GM23338 (cell line): Measurements from ENCODE around the gene MAPK8. TPM values are rescaled to one million over a fixed set of nuclear protein-coding genes. Genes with fewer than 3 reads are reported as not detected.

Experiments used
- ATAC-seq: fragments of 200-7000 bp; cut with Tn5 transposase; 3 replicates; pipeline ENCODE4 v1.9.1; 2020
- DNase-seq: peaks from one replicate; pipeline ENCODE4 v3.0.0-alpha.2; 2015; ENCODE audit warnings: low spot score
- H2AFZ ChIP-seq: fragments of 200-600 bp; sonication (generic); 2 replicates; pipeline ENCODE4 v1.8.0; 2016; ENCODE audit warnings: antibody characterized with exemption, mild to moderate bottlenecking, moderate library complexity
- H3F3A ChIP-seq: fragments of 200-600 bp; sonication (generic); replicated peaks from 2 replicates; pipeline ENCODE4 v1.8.0; 2017; ENCODE audit warnings: antibody characterized with exemption, mixed run types, low read depth
- H3K27ac ChIP-seq: fragments of 200-600 bp; sonication (generic); 2 replicates; pipeline ENCODE4 v1.6.1; 2016; ENCODE audit warnings: low read depth
- H3K27me3 ChIP-seq: fragments of 200-600 bp; sonication (generic); 2 replicates; pipeline ENCODE4 v1.8.0; 2016; ENCODE audit warnings: mild to moderate bottlenecking, mixed run types, moderate library complexity; ENCODE audit not compliant: insufficient read depth
- H3K36me3 ChIP-seq: fragments of 200-600 bp; sonication (generic); 2 replicates; pipeline ENCODE4 v1.8.0; 2016; ENCODE audit warnings: mild to moderate bottlenecking; ENCODE audit not compliant: insufficient read depth
- H3K4me1 ChIP-seq: fragments of 200-600 bp; sonication (generic); 2 replicates; pipeline ENCODE4 v1.8.0; 2016; ENCODE audit warnings: mild to moderate bottlenecking, moderate library complexity; ENCODE audit not compliant: insufficient read depth
- H3K4me2 ChIP-seq: fragments of 200-600 bp; sonication (generic); 2 replicates; pipeline ENCODE4 v1.7.1; 2017; ENCODE audit warnings: mixed run types
- H3K4me3 ChIP-seq: fragments of 200-600 bp; sonication (generic); 2 replicates; pipeline ENCODE4 v1.6.1; 2016; ENCODE audit warnings: mixed run types
- H3K79me2 ChIP-seq: fragments of 200-600 bp; sonication (generic); replicated peaks from 2 replicates; pipeline ENCODE4 v1.8.0; 2017; ENCODE audit warnings: mild to moderate bottlenecking; ENCODE audit not compliant: insufficient read depth
- H3K9me2 ChIP-seq: fragments of 200-600 bp; sonication (generic); 2 replicates; pipeline ENCODE4 v1.8.0; 2017; ENCODE audit not compliant: insufficient read depth
- H4K20me1 ChIP-seq: fragments of 200-600 bp; sonication (generic); replicated peaks from 2 replicates; pipeline ENCODE4 v1.8.0; 2017; ENCODE audit warnings: mild to moderate bottlenecking; ENCODE audit not compliant: insufficient read depth
- H3K27ac Mint-ChIP-seq: 2 replicates; pipeline ENCODE4 v1.8.0; 2020; ENCODE audit warnings: inconsistent platforms, mild to moderate bottlenecking, moderate library complexity, mixed read lengths
- H3K27me3 Mint-ChIP-seq: 3 replicates; pipeline ENCODE4 v1.8.0; 2022; ENCODE audit warnings: low read depth, mild to moderate bottlenecking, moderate library complexity, mixed read lengths, inconsistent platforms; ENCODE audit not compliant: insufficient read depth, poor library complexity
- H3K36me3 Mint-ChIP-seq: 3 replicates; pipeline ENCODE4 v1.8.0; 2021; ENCODE audit warnings: low read depth, mild to moderate bottlenecking, inconsistent platforms, moderate library complexity, mixed read lengths
- H3K4me1 Mint-ChIP-seq: 3 replicates; pipeline ENCODE4 v1.8.0; 2020; ENCODE audit warnings: mild to moderate bottlenecking, inconsistent platforms, mixed read lengths
- H3K4me3 Mint-ChIP-seq: 3 replicates; pipeline ENCODE4 v1.8.0; 2021; ENCODE audit warnings: moderate library complexity, mild to moderate bottlenecking, inconsistent platforms, mixed read lengths
- H3K9me3 Mint-ChIP-seq: 3 replicates; pipeline ENCODE4 v1.8.0; 2020; ENCODE audit warnings: moderate library complexity, mild to moderate bottlenecking, inconsistent platforms, mixed read lengths
- CREB1 ChIP-seq: fragments of 250-450 bp; sonication (Bioruptor Pico); IDR thresholded peaks from 2 replicates; pipeline ENCODE4 v1.5.0; 2020; ENCODE audit warnings: low read depth, mild to moderate bottlenecking, moderate library complexity
- CTCF ChIP-seq, 2 experiments: fragments of 200-600 bp in 1 of 2; sonication (generic) in 1 of 2; conservative IDR thresholded peaks; 2 replicates each; pipeline versions ENCODE4 v1.5.1 to v1.6.1; 2016 to 2017; ENCODE audit warnings: antibody characterized with exemption in 2 of 2, low read depth in 2 of 2, mild to moderate bottlenecking in 2 of 2, moderate library complexity in 1 of 2
- ETS1 ChIP-seq: IDR thresholded peaks from 2 replicates; pipeline ENCODE4 v1.6.1; 2016; ENCODE audit warnings: antibody characterized with exemption
- EZH2 ChIP-seq: fragments of 200-600 bp; sonication (generic); IDR thresholded peaks from one replicate; pipeline ENCODE4 v1.8.0; 2017; ENCODE audit warnings: antibody characterized with exemption, mild to moderate bottlenecking, low read depth; ENCODE audit not compliant: unreplicated experiment
- EZH2phosphoT487 ChIP-seq: fragments of 200-600 bp; sonication (generic); IDR thresholded peaks from one replicate; pipeline ENCODE4 v1.8.1; 2018; ENCODE audit warnings: antibody characterized with exemption; ENCODE audit not compliant: unreplicated experiment
- JUNB ChIP-seq: IDR thresholded peaks from one replicate; pipeline ENCODE4 v1.6.1; 2016; ENCODE audit warnings: antibody characterized with exemption; ENCODE audit not compliant: unreplicated experiment
- NANOG ChIP-seq: IDR thresholded peaks from 2 replicates; pipeline ENCODE4 v1.6.1; 2016; ENCODE audit warnings: antibody characterized with exemption, borderline replicate concordance
- POLR2AphosphoS5 ChIP-seq: IDR thresholded peaks from 2 replicates; pipeline ENCODE4 v1.6.1; 2016; ENCODE audit warnings: antibody characterized with exemption, low read depth
- REST ChIP-seq: IDR thresholded peaks from one replicate; pipeline ENCODE4 v1.6.1; 2018; ENCODE audit warnings: antibody characterized with exemption; ENCODE audit not compliant: unreplicated experiment
- ZNF114 ChIP-seq: fragments of 250-450 bp; sonication (Bioruptor Pico); IDR thresholded peaks from 2 replicates; pipeline ENCODE4 v1.5.0; 2020; ENCODE audit warnings: mild to moderate bottlenecking, moderate library complexity
- ZNF331 ChIP-seq: fragments of 250-450 bp; sonication (Bioruptor Pico); IDR thresholded peaks from 2 replicates; pipeline ENCODE4 v1.5.0; 2020; ENCODE audit warnings: low read depth, mild to moderate bottlenecking, moderate library complexity
- polyA plus RNA-seq: library from polyadenylated mRNA; unstranded; fragments of >200 nt; fragmentation: Nextera tagmentation; extraction: Ambion mirVana; gene quantifications from 2 replicates; pipeline ENCODE4 v1.2.1, GENCODE V29; 2016
- total RNA-seq: library from RNA; depleted of rRNA; stranded (reverse); fragments of >200 nt; shearing (Covaris generic); gene quantifications from 2 replicates; pipeline ENCODE4 v1.2.3, GENCODE V29; 2014

The MAPK8 gene
- total and polyA plus RNA-seq, 2 experiments from 2014 or later, result 52.4 to 73.6 TPM

DNA sequence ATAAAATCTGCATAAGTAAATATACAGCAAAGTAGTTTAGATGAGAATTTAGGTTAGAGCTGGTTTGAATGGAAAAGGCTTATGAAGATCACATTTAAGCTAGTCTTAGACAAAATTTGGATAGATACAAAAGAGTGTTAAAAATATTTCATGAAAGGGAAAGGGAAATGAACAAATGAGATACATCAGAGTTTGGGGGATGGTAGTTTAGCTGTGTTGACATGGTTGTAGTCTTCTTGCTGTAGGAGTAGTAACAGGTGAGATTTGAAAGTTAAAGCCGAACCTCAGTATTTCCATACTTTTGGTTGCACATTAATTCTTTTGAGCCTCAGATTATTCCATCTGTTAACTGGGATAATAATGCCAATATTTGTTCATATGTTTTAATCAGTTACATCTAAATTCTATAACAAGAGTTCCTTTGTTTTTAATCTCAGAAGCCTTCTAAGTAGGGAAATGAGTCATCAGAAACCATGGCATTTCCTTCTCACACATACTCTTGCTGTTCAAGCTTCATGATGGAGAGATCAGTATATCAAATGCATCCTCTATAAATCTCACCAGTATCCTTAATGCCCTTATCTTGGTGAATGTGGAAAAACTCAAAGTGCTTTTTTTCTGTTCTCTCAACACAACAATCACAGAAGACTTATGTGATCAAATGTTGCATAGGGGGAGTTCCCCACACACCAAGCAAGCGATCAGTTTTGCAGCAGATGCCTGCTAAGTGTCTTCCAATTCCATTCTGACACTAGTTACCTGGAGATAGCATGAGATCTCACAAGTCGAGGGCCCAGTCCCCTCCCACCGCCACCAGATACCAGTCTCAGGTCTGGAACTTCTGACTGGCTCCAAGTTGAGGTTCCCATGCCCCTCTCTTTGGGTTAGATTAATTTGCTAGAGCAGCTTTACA is 84.7 kb downstream of the MAPK8 start:
- H3K36me3 ChIP-seq, result no peaks in the 10 kb centered on the region
- Mint-ChIP-seq H3K4me1 (peaks cover 13% of the 10 kb centered on the region), H3K4me3 (no peak overlapping the region), H3K9me3 (no peaks in the 10 kb centered on the region), H3K27me3 (no peaks in the 10 kb centered on the region), H3K27ac (no peak overlapping the region), H3K36me3 (no peaks in the 10 kb centered on the region)
- no peak overlapping the region for H2AFZ ChIP-seq
- peaks cover 9% of the 10 kb centered on the region; the same call in 1 of the 2 replicates for H4K20me1 ChIP-seq
- ATAC-seq, result no peak
- H3K79me2 ChIP-seq, result peaks cover 47% of the 10 kb centered on the region
- no peaks in the 10 kb centered on the region for H3K27me3 ChIP-seq
- no peaks in the 10 kb centered on the region for H3F3A ChIP-seq
- peaks cover 7% of the 10 kb centered on the region; the same call in 1 of the 2 replicates for H3K4me1 ChIP-seq
- H3K27ac ChIP-seq, result no peak overlapping the region; the same call in 1 of the 2 replicates
- no peaks in the 10 kb centered on the region for H3K9me2 ChIP-seq
- no peak overlapping the region for H3K4me2 ChIP-seq
- TF ChIP-seq CREB1 (CRISPR knock-in tag), result no peak
- DNase-seq, result no peak
- H3K4me3 ChIP-seq, result no peak overlapping the region

DNA sequence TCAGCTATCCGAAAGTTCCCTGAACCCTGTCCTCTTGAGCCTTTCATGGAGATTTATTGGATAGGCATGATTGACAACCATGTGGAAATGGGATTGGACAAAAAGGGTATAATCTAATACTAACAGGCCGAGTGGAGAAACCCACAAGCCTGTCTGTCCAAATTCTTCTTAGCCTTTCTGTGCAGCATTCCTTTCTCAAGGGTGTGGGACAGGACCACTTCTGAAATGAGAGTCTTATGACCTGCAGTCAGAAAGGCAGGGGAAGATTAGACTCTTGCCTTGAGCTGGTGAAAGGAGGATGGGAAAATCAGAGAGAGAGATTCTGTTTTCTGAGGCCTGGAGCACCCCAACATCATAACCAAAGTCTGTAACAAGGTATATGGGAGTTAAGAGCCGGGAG is 85.5 kb downstream of the MAPK8 start:
- Histone ChIP-seq H3K27ac (no peak overlapping the region), H3K79me2 (peaks cover 48% of the 10 kb centered on the region), H3F3A (no peaks in the 10 kb centered on the region), H4K20me1 (peaks cover 9% of the 10 kb centered on the region), H3K9me2 (no peaks in the 10 kb centered on the region), H3K36me3 (no peaks in the 10 kb centered on the region), H2AFZ (no peak overlapping the region), H3K27me3 (no peaks in the 10 kb centered on the region), H3K4me1 (peaks cover 7% of the 10 kb centered on the region; the same call in 1 of the 2 replicates), H3K4me2 (no peak overlapping the region), H3K4me3 (no peak overlapping the region)
- Mint-ChIP-seq H3K36me3 (no peaks in the 10 kb centered on the region), H3K9me3 (no peaks in the 10 kb centered on the region), H3K27ac (no peak overlapping the region), H3K4me1 (peaks cover 13% of the 10 kb centered on the region), H3K4me3 (no peak overlapping the region), H3K27me3 (no peaks in the 10 kb centered on the region)
- TF ChIP-seq ZNF114 (CRISPR knock-in tag), result no peak
- no peak for DNase-seq
- no peak for ATAC-seq

- Histone ChIP-seq H3K27me3 (no peaks in the 10 kb centered on the region), H3K4me1 (peaks cover 30% of the 10 kb centered on the region), H2AFZ (no peak overlapping the region), H3K4me3 (no peak overlapping the region), H3K79me2 (peaks cover 48% of the 10 kb centered on the region), H3K27ac (no peak overlapping the region), H3F3A (no peaks in the 10 kb centered on the region), H3K36me3 (no peaks in the 10 kb centered on the region), H3K4me2 (no peak overlapping the region), H3K9me2 (no peaks in the 10 kb centered on the region), H4K20me1 (peaks cover 20% of the 10 kb centered on the region)
- Mint-ChIP-seq H3K4me3 (no peak overlapping the region), H3K27ac (no peak overlapping the region), H3K9me3 (no peaks in the 10 kb centered on the region), H3K36me3 (no peaks in the 10 kb centered on the region), H3K27me3 (no peaks in the 10 kb centered on the region), H3K4me1 (peaks cover 35% of the 10 kb centered on the region)
- no peak for DNase-seq
- no peak for ATAC-seq
- TF ChIP-seq JUNB (no peak), CREB1 (CRISPR knock-in tag) (no peak), NANOG (no peak), POLR2AphosphoS5 (no peak), REST (no peak), ETS1 (no peak), ZNF114 (CRISPR knock-in tag) (no peak), CTCF (conservative IDR thresholded peaks at IDR 0.05; ENCODE audit: low read depth in 2 of 2) (no peak), EZH2phosphoT487 (no peak), EZH2 (no peak), ZNF331 (CRISPR knock-in tag) (no peak)
Observed at GRCh38 chr10:48398261-48398660, 91.8 kb downstream of the MAPK8 start.
